DND-41 (cell line): ENCODE measurements around the gene TRAK1.

Experiments
- ATAC-seq: fragments of 200-7000 bp; cut with Tn5 transposase; 3 replicates; pipeline ENCODE4 v1.9.1; 2021; ENCODE audit warnings: low read depth; ENCODE audit not compliant: insufficient read depth
- DNase-seq: peaks from one replicate; pipeline ENCODE4 v3.0.0-alpha.2; 2020
- H2AFZ ChIP-seq: 2 replicates; pipeline ENCODE4 v1.6.0; 2012; ENCODE audit warnings: low read depth, low read length
- H3K27ac ChIP-seq: 2 replicates; pipeline ENCODE4 v1.5.1; 2012; ENCODE audit warnings: low read length, inconsistent platforms
- H3K27me3 ChIP-seq: fragments of 200-600 bp; sonication (generic); 2 replicates; pipeline ENCODE4 v1.6.0; 2012; ENCODE audit warnings: low read length, mild to moderate bottlenecking, inconsistent platforms; ENCODE audit not compliant: insufficient read depth, poor library complexity
- H3K36me3 ChIP-seq: 2 replicates; pipeline ENCODE4 v1.5.1; 2012; ENCODE audit warnings: low read length, inconsistent platforms; ENCODE audit not compliant: insufficient read depth
- H3K4me1 ChIP-seq: 2 replicates; pipeline ENCODE4 v1.5.1; 2012; ENCODE audit warnings: mild to moderate bottlenecking, low read length; ENCODE audit not compliant: insufficient read depth
- H3K4me2 ChIP-seq: 2 replicates; pipeline ENCODE4 v1.6.0; 2012; ENCODE audit warnings: mild to moderate bottlenecking, moderate library complexity, low read length, inconsistent platforms; ENCODE audit not compliant: insufficient read depth
- H3K4me3 ChIP-seq, 2 experiments: fragments of 200-600 bp in 1 of 2; shearing (Covaris generic) in 1 of 2; 2 replicates each; pipeline ENCODE4 v1.5.1; 2012 to 2016; ENCODE audit warnings: inconsistent platforms in 2 of 2, low read length in 2 of 2, mild to moderate bottlenecking in 2 of 2, low read depth in 1 of 2, moderate library complexity in 1 of 2
- H3K79me2 ChIP-seq: 2 replicates; pipeline ENCODE4 v1.6.0; 2012; ENCODE audit warnings: low read length, inconsistent platforms; ENCODE audit not compliant: insufficient read depth
- H3K9ac ChIP-seq: 2 replicates; pipeline ENCODE4 v1.6.0; 2012; ENCODE audit warnings: low read depth, mild to moderate bottlenecking, inconsistent platforms, low read length, moderate library complexity
- H3K9me3 ChIP-seq: 2 replicates; pipeline ENCODE4 v1.5.1; 2012; ENCODE audit warnings: low read length, moderate library complexity, mild to moderate bottlenecking, inconsistent platforms; ENCODE audit not compliant: insufficient read depth, severe bottlenecking
- H4K20me1 ChIP-seq: 2 replicates; pipeline ENCODE4 v1.6.0; 2012; ENCODE audit warnings: low read length; ENCODE audit not compliant: insufficient read depth
- EZH2 ChIP-seq: IDR thresholded peaks from 3 replicates; pipeline ENCODE4 v1.6.1; 2012; ENCODE audit warnings: borderline replicate concordance, low read depth, mild to moderate bottlenecking, moderate library complexity, low read length, inconsistent platforms; ENCODE audit not compliant: severe bottlenecking
- TF ChIP-seq, protein P1 (sequence below): IDR thresholded peaks from 2 replicates; pipeline ENCODE4 v1.5.1; 2012; ENCODE audit warnings: borderline replicate concordance, low read length, moderate library complexity, mild to moderate bottlenecking; ENCODE audit not compliant: poor library complexity, severe bottlenecking; ENCODE audit errors: extremely low read depth

Gene TRAK1

GRCh38 chr3:42209917-42210316, 118.8 kb downstream of the TRAK1 start:
- 0 out of 2 replicates have a peak, but pooled peaks cover 2% of the 10 kb centered on the region for H3K4me1 ChIP-seq
- H3K9me3 ChIP-seq: no peaks in the 10 kb centered on the region
- no peak for ATAC-seq
- peaks cover 52% of the 10 kb centered on the region for H3K36me3 ChIP-seq
- no peaks in the 10 kb centered on the region for H3K27me3 ChIP-seq
- TF ChIP-seq, protein P1, sequence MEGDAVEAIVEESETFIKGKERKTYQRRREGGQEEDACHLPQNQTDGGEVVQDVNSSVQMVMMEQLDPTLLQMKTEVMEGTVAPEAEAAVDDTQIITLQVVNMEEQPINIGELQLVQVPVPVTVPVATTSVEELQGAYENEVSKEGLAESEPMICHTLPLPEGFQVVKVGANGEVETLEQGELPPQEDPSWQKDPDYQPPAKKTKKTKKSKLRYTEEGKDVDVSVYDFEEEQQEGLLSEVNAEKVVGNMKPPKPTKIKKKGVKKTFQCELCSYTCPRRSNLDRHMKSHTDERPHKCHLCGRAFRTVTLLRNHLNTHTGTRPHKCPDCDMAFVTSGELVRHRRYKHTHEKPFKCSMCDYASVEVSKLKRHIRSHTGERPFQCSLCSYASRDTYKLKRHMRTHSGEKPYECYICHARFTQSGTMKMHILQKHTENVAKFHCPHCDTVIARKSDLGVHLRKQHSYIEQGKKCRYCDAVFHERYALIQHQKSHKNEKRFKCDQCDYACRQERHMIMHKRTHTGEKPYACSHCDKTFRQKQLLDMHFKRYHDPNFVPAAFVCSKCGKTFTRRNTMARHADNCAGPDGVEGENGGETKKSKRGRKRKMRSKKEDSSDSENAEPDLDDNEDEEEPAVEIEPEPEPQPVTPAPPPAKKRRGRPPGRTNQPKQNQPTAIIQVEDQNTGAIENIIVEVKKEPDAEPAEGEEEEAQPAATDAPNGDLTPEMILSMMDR: no peak
- TF ChIP-seq EZH2: no peak
- H2AFZ ChIP-seq: no peak overlapping the region
- no peak overlapping the region for H3K4me2 ChIP-seq
- no peak overlapping the region for H3K27ac ChIP-seq
- no peaks in the 10 kb centered on the region for H3K79me2 ChIP-seq
- no peaks in the 10 kb centered on the region for H4K20me1 ChIP-seq
- no peak overlapping the region for H3K4me3 ChIP-seq
- no peak overlapping the region for H3K9ac ChIP-seq
- DNase-seq: no peak

GRCh38 chr3:42210726-42211125, 119.6 kb downstream of the TRAK1 start:
- Histone ChIP-seq H3K79me2 (no peaks in the 10 kb centered on the region), H3K9ac (no peak overlapping the region), H3K4me2 (no peak overlapping the region), H3K9me3 (no peaks in the 10 kb centered on the region), H3K27me3 (no peaks in the 10 kb centered on the region), H2AFZ (no peak overlapping the region), H4K20me1 (no peaks in the 10 kb centered on the region), H3K27ac (no peak overlapping the region), H3K36me3 (peaks cover 45% of the 10 kb centered on the region), H3K4me3 (no peak overlapping the region), H3K4me1 (peaks cover 5% of the 10 kb centered on the region)
- ATAC-seq (no peak), DNase-seq (no peak)
- no peak for TF ChIP-seq EZH2
- TF ChIP-seq, protein P1: no peak

GRCh38 chr3:42213417-42213816, 122.3 kb downstream of the TRAK1 start:
- peak; percentile 32; the same call in 2 of the 3 replicates for ATAC-seq
- H3K4me1 ChIP-seq: peaks cover 26% of the 10 kb centered on the region

More at GRCh38 chr3:42213417-42213816, 122.3 kb downstream of the TRAK1 start:
- H3K9me3 ChIP-seq: no peaks in the 10 kb centered on the region
- DNase-seq: peak; percentile 38
- no peaks in the 10 kb centered on the region for H3K27me3 ChIP-seq
- peaks cover 28% of the 10 kb centered on the region for H3K36me3 ChIP-seq
- no peak overlapping the region for H2AFZ ChIP-seq
- TF ChIP-seq EZH2: no peak
- TF ChIP-seq, protein P1: no peak
- H3K4me3 ChIP-seq: no peak overlapping the region
- no peaks in the 10 kb centered on the region for H4K20me1 ChIP-seq
- H3K4me2 ChIP-seq: no peak overlapping the region
- no peak overlapping the region for H3K9ac ChIP-seq
- peak overlapping the region; percentile 43; the same call in 1 of the 2 replicates for H3K27ac ChIP-seq
- H3K79me2 ChIP-seq: no peaks in the 10 kb centered on the region
